ENCODE results near the gene KLHL29. TPM values are rescaled to one million over a fixed set of nuclear protein-coding genes. Genes with fewer than 3 reads are reported as not detected.

The KLHL29 gene
- total RNA-seq, 1 donor from 2014 or later, result 5.0 TPM

GRCh38 chr2:23698116-23698693, 313.2 kb downstream of the KLHL29 start:
- Histone ChIP-seq H3K4me3 (ENCODE audit: low read depth, low read length) (no peak overlapping the region), H3K36me3 (ENCODE audit: control insufficient read depth, insufficient read depth, low read length) (peaks cover 9% of the 10 kb centered on the region), H3K27me3 (ENCODE audit: control insufficient read depth, insufficient read depth, low read length) (no peaks in the 10 kb centered on the region)
- no peak for DNase-seq (ENCODE audit: low read depth)
- no peak for FAIRE-seq
- TF ChIP-seq CTCF (IDR thresholded peaks at IDR 0.05; ENCODE audit: insufficient read depth, low read length, severe bottlenecking), result no peak

GRCh38 chr2:23698721-23699579, 314.0 kb downstream of the KLHL29 start:
- Histone ChIP-seq H3K36me3 (ENCODE audit: control insufficient read depth, insufficient read depth, low read length) (peaks cover 9% of the 10 kb centered on the region), H3K27me3 (ENCODE audit: control insufficient read depth, insufficient read depth, low read length) (no peaks in the 10 kb centered on the region), H3K4me3 (ENCODE audit: low read depth, low read length) (no peak overlapping the region)
- TF ChIP-seq CTCF (IDR thresholded peaks at IDR 0.05; ENCODE audit: insufficient read depth, low read length, severe bottlenecking), result no peak
- no peak for FAIRE-seq
- DNase-seq (ENCODE audit: low read depth), result no peak

- no peaks in the 10 kb centered on the region for H3K27me3 ChIP-seq (ENCODE audit: control insufficient read depth, insufficient read depth, low read length)
- no peak for FAIRE-seq
- peaks cover 9% of the 10 kb centered on the region for H3K36me3 ChIP-seq (ENCODE audit: control insufficient read depth, insufficient read depth, low read length)
- no peak for DNase-seq (ENCODE audit: low read depth)
- no peak for TF ChIP-seq CTCF (IDR thresholded peaks at IDR 0.05; ENCODE audit: insufficient read depth, low read length, severe bottlenecking)
- H3K4me3 ChIP-seq (ENCODE audit: low read depth, low read length), result no peak overlapping the region
These were observed 314.6 kb downstream of the KLHL29 start for GRCh38 chr2:23699580-23699925.

- Histone ChIP-seq H3K4me3 (ENCODE audit: low read depth, low read length) (no peak overlapping the region), H3K27me3 (ENCODE audit: control insufficient read depth, insufficient read depth, low read length) (no peaks in the 10 kb centered on the region), H3K36me3 (ENCODE audit: control insufficient read depth, insufficient read depth, low read length) (peaks cover 9% of the 10 kb centered on the region)
- DNase-seq (ENCODE audit: low read depth) (no peak), FAIRE-seq (no peak)
- TF ChIP-seq CTCF (IDR thresholded peaks at IDR 0.05; ENCODE audit: insufficient read depth, low read length, severe bottlenecking), result no peak
These were observed 315.6 kb downstream of the KLHL29 start for GRCh38 chr2:23700627-23701026.

GRCh38 chr2:23703037-23703582, 318.1 kb downstream of the KLHL29 start:
- Histone ChIP-seq H3K27me3 (ENCODE audit: control insufficient read depth, insufficient read depth, low read length) (no peaks in the 10 kb centered on the region), H3K4me3 (ENCODE audit: low read depth, low read length) (no peak overlapping the region), H3K36me3 (ENCODE audit: control insufficient read depth, insufficient read depth, low read length) (peaks cover 6% of the 10 kb centered on the region)
- DNase-seq (ENCODE audit: low read depth) (no peak), FAIRE-seq (no peak)
- TF ChIP-seq CTCF (IDR thresholded peaks at IDR 0.05; ENCODE audit: insufficient read depth, low read length, severe bottlenecking), result no peak
